Measurements from ENCODE around the gene ZNF417.
"Not testable (repeated sequence)": the region's sequence is repeated elsewhere in the genome, so short reads cannot be mapped to it uniquely, and the experiment has no call there.

Gene ZNF417

DNA sequence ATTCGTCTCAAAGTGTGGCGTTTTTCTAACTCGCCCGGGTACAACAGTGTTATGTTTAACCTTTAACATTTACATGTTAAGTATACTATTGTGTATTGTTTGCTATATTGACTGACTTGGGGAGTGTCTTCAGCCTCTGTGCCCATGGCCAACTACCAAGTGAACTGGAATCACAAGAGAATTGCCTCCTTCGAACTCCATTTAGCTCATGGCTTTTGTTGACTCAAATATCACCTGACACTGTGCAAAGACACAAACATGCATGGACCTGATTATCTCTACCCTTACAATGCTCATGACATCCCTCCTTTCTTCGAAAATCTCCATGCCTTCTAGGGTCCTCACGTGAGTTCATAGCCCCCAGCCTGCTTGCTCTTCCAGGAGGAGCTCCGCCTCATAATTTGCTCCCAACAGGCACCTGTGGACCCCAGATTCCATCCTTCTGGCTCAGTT lies 28.3 kb downstream of the ZNF417 start:
- FAIRE-seq (no peak), DNase-seq (ENCODE audit: insufficient read length, low spot score) (no peak)

DNA sequence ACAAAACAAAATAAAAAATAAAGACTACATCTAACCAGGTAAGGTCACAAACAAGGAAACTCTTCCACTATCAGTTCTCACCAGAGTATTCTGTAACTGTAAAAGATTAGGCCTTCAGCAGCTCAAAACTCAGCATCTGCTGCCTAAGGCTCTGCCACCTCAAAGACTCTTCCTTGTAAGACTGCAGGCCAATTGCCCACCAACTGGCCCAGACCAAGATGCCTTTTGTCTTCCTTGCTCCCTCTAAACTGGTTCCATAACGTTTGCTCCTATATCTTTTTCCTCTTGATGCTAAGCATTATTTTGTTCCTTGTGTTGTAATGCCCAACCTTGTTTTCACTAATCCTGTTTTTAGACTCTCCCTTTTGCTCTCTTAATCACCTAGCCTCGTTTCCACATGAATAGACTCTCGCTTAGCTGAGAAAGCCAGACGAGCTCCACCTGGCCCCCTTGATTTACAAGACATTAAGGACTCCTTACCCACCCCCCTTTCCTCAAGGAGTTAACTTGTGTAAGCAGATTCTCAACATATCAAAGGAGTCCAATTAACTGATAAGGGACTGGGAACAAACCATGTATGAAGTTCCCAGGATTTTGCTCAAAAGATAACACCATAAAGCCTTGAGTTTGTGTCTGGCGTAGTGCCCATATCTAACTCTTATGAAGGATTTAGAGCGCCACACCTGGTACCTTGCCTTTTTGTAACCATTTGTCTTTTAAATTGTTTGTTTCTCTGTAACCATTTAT lies 29.0 kb downstream of the ZNF417 start:
- FAIRE-seq (no peak), DNase-seq (ENCODE audit: insufficient read length, low spot score) (no peak)

DNA sequence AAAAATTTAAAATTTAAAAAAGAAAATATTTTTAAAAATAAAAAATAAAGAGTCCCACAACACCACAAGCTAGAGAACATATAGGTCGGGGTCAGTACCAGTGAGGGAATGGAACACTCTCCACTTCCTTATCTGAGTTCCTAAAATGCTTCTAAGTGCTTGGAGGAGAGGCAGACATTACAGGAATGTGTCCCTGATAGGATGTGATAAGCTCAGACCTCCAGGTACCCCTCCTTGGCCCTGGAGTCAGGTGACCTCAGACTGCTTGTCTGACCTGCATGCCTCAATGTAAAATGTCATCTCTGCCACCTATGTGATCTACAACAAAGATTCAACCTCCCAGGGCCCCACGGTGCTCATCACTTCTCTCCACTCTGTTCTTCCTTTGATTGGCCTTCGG lies 30.3 kb downstream of the ZNF417 start:
- no peak for FAIRE-seq
- DNase-seq (ENCODE audit: insufficient read length, low spot score) = no peak

DNA sequence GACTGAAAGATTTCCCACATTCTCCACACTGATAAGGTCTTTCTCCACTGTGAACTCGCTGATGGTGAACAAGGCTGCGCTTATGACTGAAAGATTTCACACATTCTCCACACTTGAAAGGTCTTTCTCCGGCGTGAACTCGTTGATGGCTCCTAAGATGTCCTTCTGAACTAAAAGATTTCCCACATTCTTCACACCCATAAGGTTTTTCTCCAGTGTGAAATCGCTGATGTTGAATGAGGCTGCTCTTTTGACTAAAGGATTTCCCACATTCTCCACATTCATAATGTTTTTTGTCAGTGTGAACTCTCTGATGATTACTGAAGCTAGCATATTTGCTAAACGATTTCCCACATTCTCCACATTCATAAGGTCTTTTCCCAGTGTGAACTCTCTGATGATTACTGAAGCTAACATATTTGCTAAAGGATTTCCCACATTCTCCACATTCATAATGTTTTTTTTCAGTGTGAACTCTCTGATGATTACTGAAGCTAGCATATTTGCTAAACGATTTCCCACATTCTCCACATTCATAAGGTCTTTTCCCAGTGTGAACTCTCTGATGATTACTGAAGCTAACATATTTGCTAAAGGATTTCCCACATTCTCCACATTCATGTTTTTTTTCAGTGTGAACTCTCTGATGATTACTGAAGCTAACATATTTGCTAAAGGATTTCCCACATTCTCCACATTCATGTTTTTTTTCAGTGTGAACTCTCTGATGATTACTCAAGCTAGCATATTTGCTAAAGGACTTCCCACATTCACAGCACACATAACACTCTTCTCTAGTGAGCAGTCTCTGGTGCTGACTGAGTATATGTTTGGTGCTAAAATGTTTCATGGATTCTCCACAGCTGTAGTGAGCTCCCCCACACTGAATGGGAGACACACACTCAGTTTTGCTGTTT lies 42.3 kb downstream of the ZNF417 start:
- not testable (repeated sequence) for FAIRE-seq; DNase-seq (ENCODE audit: insufficient read length, low spot score)

DNA sequence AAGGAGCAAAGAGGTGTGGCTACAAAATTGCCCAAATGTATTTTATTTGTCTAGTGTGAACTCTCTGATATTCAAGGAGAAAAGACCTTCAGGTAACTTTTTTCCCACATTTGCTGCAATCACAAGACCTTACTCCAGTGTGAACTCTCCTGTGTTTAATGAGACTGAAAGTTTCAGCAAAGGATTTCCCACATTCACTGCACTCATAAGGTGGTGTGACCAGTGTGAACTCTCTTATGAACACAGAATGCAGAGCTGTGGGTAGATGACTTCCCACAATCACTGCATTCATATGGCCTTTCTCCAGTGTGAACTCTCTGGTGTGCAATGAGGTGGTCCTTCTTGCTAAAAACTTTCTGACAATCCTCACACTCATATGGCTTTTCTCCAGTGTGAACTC lies 43.9 kb downstream of the ZNF417 start:
- no peak for FAIRE-seq
- DNase-seq (ENCODE audit: insufficient read length, low spot score) = no peak

DNA sequence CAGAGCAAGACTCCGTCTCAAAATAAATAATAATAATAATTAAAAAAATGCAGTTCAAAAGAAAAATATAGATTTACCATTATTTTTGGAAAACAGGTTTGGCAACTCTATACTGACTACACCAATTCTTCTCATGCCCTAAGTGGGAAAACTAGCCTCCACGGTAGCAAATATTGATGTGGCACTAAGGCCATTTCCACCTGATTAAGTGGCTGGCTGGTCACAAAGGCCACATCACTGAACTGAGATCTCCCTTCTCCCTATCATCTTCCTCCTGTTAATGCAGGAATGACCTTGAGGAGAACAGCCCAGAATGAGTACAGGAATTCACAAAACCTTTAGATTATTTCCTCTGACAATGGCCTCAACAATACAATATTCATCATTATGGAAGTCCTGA lies 46.2 kb downstream of the ZNF417 start:
- DNase-seq (ENCODE audit: insufficient read length, low spot score) (no peak), FAIRE-seq (no peak)

DNA sequence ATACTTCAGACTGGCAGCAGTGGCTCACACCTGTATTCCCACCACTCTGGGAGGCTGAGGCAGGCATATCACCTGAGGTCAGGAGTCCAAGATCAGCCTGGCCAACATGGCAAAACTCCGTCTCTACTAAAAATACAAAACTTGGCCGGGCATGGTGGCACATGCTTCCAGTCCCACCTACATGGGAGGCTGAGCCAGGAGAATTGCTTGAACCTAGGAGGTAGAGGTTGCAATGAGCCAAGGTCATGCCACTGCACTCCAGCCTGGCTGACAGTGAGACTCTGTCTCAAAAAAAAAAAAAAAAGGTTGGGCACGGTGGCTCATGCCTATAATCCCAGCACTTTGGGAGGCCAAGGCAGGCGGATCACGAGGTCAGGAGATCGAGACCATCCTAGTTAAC lies 46.7 kb downstream of the ZNF417 start:
- not testable (repeated sequence) for DNase-seq (ENCODE audit: insufficient read length, low spot score); FAIRE-seq

DNA sequence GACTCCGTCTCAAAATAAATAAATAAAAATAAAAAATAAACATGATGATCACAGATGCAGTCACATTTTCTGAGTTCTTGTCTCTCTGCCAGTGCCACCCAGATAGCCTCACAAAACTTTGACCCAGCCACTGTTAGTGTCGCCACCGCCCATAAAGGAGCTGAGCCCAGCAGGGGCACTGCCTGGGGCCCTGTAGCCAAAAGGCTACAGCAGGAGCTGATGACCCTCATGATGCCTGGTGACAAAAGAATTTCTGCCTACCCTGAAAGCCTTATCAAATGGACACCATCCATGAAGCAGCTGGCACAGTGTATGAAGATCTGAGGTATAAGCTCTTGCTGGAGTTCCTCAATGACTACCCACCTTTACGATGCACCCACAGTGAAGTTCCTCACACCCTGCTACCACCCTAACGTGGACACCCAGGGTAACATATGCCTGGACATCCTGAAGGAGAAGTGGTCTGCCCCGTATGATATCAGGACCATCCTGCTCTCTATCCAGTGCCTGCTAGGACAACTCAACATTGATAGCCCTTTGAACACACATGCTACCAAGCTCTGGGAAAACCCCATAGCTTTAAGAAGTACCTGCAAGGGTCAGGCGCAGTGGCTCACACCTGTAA lies 48.4 kb downstream of the ZNF417 start:
- no peak for FAIRE-seq

More for the DNA sequence above, 48.4 kb downstream of the ZNF417 start:
- DNase-seq (ENCODE audit: insufficient read length, low spot score) = no peak

Measured in GM19239 (cell line).